ENCODE results near the gene CAMLG.
"Not testable (repeated sequence)": the region's sequence is repeated elsewhere in the genome, so short reads cannot be mapped to it uniquely, and the experiment has no call there.

The CAMLG gene

GRCh38 chr5:134738133-134738962 is at the start of gene CAMLG:
TSS of gene CAMLG (plus strand) at chr5:134738548. CDS start at chr5:134738621, 73 bp downstream.
- DNase-seq = peak; percentile 98

DNA sequence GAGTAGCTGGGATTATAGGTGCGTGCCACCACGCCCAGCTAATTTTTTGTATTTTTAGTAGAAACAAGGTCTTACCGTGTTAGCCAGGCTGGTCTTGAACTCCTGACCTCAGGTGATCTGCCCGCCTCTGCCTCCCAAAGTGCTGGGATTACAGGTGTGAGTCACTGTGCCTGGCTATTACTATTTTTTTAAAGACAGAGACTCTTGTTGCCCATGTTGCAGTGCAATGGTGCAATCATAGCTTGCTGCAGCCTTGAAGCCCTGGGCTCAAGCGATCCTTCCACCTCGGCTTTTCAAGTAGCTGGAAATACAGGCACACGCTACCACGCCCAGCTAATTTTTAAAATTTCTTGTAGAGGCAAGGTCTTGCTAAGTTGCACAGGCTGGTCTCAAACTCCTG is 48.2 kb upstream of the CAMLG start:
- DNase-seq = not testable (repeated sequence)

GRCh38 chr5:134692722-134693121 is 45.6 kb upstream of the CAMLG start:
- no peak for DNase-seq

DNA sequence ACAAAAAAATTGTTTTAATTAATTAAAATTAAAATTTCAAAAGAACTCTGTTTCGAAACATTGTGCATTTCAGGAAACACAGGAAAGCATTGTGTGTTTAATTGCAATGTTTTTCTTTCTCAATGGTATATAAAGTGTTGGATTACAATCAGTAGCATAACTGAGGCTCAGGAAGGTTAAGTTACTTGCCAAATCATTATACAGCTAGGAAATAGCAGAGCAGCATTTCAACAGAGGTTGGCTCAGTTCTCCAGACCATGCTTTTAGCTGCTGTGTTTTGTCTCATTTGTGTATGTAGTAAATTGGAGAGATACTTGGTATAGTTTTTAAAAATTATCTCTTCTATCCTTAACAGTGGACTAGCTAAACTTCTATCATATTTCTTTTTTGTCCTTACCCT is 30.0 kb upstream of the CAMLG start:
- DNase-seq = no peak

GRCh38 chr5:134714120-134714519 is 24.2 kb upstream of the CAMLG start:
- DNase-seq = no peak

DNA sequence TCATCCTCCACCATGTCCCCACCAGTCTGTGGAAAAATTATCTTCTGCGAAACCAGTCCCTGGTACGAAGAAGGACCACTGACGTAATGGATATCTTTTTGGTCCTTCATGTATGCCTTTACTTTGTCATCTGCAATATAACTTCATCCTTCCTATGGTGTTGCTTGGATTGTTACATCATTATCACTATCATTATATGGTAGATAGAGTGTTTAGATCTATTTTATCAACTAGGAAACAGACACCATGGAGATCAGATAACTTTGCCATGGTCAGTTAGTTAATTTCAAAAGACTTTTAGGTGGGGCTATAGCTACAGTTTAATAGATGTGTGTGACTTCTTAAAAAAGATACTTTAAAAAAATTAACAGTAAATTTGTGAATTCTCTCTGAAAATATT is 23.8 kb upstream of the CAMLG start:
- DNase-seq = no peak

GRCh38 chr5:134715466-134715865 is 22.9 kb upstream of the CAMLG start:
- not testable (repeated sequence) for DNase-seq

DNA sequence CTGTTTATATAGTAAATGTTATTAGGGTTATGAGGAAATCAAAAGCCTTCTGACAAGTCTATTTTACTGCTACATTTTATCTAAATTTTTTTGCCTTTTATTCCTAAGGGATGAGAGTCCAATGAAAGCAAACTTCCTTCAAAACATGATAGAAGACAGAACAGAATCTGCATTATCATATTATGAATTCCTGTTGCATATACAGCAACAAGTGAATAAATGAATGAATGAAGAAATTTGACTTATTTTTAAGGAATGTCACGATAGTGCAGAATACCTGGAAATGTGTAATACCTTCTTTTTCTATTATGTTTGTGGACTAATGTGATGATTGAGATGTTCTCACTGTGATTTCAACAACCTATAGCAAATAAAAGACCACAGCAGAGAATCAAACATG is 13.5 kb upstream of the CAMLG start:
- DNase-seq = no peak

DNA sequence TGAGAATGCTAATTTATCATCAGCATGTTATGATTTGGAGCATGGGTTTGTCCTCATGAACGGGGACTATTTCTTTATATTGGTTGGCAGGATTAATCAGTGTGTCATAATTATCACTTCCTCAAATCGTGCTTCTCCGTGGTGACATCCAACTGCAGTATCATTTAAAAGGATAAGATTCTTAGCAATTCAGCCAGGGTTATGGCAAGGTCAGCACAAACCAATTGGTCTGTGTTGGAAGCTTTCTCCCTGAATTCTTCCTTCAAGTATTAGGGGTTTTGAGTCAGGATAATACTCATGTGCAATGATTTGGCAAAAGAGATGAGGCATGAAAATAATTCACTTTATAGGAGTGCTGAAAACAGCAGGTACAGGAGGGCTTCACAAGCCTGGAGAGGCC is 5.5 kb upstream of the CAMLG start:
- DNase-seq = no peak

- DNase-seq = no peak
Measured at GRCh38 chr5:134735243-134735642, 3.1 kb upstream of the CAMLG start.

DNA sequence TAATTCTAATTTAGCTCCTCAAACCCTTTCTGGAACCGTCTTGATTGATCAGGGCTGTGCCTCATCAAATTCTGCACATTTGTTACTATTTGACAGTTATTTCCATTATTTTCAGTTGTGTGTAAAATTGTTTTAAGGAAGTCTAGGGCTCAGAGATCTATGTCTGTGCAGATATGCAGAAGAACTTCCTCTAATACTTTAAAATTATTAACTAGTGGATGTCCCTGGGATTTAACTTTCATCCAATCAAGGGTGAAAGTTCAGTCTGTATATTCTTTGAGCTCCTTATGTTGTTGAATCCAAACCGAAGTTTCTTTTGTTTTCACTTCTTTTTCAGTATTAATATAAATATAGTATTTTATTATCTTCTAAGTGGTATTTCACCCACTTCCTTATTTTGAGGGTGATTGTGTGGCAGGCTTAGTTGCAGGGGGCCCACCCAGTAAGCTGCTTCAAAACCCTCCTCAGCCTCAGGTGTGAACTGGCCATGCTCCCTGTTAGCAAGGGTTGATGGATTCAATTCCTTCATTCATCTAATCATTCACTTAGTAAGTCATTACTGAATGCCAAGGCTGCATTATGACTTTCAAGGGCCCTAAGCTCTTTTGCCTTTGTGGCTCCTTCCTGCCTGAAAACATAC is 2.1 kb upstream of the CAMLG start:
- no peak for DNase-seq

- peak; percentile 13 for DNase-seq
Measured at GRCh38 chr5:134738963-134739661, 764 bp downstream of the CAMLG start.

DNA sequence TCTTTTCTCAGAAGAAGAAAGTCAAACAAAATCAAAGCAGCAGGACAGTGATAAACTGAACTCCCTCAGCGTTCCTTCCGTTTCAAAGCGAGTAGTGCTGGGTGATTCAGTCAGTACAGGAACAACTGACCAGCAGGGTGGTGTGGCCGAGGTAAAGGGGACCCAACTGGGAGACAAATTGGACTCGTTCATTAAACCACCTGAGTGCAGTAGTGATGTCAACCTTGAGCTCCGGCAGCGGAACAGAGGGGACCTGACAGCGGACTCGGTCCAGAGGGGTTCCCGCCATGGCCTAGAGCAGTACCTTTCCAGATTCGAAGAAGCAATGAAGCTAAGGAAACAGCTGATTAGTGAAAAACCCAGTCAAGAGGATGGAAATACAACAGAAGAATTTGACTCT is 2.7 kb downstream of the CAMLG start:
- no peak for DNase-seq

DNA sequence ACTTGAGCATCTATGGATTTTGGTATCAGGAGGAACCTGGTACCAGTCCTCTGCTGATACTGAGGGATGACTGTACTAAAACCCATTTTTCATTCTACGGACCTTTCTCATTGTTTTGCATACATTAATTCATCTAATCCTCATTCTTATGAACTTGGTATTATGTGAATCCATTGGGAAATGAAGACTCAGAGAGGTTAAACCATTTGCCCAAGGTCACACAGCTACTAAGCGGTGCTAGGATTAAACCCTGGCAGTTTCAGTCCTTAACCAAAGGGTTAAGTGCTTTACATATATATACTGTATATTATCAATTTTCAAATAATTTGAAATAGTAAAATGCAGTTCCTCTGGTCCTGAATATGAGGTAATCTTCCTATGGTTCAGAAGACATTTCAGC is 3.8 kb downstream of the CAMLG start:
- no peak for DNase-seq

DNA sequence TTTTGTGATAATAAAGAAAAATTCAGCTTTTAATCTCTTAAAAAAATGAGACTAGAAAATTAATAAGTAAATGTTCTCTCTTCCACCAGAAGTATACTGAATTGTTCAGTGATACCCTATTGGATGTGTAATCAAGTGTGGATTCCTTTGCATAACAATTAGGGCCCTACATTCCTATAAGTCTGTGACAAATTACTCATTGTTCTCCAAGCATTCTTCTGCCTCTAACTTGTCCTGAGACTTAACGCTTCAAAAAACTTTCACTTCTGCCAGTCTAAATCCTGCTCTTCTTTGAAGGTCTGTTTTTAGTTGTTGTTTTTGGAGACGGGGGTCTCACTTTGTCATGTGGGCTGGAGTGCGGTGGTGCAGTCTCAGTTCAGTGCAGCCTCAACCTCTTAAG is 11.1 kb downstream of the CAMLG start:
- DNase-seq = no peak

- no peak for DNase-seq
Measured at GRCh38 chr5:134758176-134758503, 19.8 kb downstream of the CAMLG start.

GRCh38 chr5:134758504-134759341 is 20.4 kb downstream of the CAMLG start, which contains the start of gene DDX46:
TSS of gene DDX46 (plus strand) at chr5:134758779. CDS start at chr5:134758939, 160 bp downstream.
- peak; percentile 95 for DNase-seq

DNA sequence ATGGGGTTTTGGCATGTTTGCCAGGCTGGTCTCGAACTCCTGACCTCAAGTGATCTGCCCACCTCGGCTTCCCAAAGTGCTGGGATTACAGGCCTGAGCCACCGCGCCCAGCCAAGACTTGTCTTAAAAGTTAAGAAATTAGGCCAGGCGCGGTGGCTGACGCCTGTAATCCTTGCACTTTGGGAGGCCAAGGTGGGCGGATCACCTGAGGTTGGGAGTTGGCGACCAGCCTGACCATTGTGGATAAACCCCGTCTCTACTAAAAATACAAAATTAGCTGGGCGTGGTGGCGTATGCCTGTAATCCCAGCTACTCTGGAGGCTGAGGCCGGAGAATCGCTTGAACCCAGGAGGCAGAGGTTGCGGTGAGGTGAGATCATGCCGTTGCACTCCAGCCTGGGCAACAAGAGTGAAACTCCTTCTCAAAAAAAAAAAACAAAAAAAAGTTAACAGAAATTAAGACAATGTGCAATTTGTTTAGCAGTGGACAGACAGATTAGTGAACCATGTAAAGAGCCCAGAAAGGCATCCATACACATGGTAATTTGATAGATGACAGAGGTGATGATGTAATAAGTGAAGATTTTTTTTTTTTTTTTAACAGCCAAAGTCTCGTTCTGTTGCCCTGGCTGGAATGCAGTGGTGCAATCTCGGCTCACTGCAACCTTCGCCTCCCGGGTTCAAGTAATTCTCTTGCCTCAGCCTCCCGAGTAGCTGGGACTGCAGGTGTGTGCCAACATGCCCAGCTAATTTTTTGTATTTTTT is 29.4 kb downstream of the CAMLG start:
- not testable (repeated sequence) for DNase-seq

GRCh38 chr5:134769206-134769605 is 30.9 kb downstream of the CAMLG start:
- DNase-seq = no peak

DNA sequence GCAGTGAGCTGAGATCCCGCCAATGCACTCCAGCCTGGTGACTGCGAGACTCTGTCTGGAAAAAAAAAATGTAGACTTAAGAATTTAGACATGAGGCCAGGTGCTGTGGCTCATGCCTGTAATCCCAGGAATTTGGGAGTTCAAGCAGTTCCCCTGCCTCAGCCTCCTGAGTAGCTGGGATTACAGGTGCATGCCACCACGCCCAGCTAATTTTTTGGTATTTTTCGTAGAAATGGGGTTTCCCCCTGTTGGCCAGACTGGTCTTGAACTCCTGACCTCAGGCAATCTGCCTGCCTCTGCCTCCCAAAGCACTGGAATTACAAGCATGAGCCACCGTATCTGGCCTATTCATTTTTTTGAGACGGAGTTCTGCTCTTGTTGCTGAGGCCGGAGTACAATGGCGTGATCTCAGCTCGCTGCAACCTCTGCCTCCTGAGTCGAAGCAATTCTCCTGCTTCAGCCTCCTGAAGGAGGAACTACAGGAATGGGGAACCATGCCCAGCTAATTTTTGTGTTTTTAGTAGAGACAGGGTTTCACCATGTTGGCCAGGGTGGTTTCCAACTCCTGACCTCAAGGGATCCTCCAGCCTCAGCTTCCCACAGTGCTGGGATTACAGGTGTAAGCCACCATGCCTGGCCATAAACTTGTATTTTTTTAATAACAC is 34.2 kb downstream of the CAMLG start:
- DNase-seq = no peak

DNA sequence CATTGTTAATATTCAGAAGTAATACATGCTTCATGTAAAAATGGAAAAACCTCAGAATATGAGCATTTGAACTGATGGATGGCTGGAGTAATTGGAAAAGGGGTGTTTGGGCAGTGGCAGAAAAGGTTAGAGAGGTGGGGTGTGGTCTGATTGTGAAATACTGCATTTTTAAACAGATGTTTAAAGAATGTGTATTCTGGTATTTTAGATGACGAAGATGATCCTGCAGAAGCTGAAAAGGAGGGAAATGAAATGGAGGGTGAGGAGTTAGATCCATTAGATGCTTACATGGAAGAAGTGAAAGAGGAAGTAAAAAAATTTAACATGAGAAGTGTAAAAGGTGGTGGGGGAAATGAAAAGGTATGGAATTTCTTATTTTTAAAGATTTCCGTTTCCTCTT is 39.0 kb downstream of the CAMLG start:
- no peak for DNase-seq
